DOHH2 (cell line): ENCODE results near the gene PRMT3.

ENCODE experiments used
- CTCF ChIP-seq: fragments of 200-600 bp; sonication (generic); IDR thresholded peaks from one replicate; pipeline ENCODE4 v1.5.1; 2014; ENCODE audit warnings: antibody characterized with exemption, mild to moderate bottlenecking, low read depth, low read length; ENCODE audit not compliant: poor library complexity, severe bottlenecking
- EZH2phosphoT487 ChIP-seq: fragments of 200-600 bp; sonication (generic); IDR thresholded peaks from 2 replicates; pipeline ENCODE4 v1.6.1; 2017; ENCODE audit warnings: borderline replicate concordance, mild to moderate bottlenecking, antibody characterized with exemption, low read length, moderate library complexity, mixed read lengths

GRCh38 chr11:20497124-20497792 is 109.7 kb downstream of the PRMT3 start:
- no peak for TF ChIP-seq CTCF
- TF ChIP-seq EZH2phosphoT487: no peak
